WTC11 (cell line): Measurements from ENCODE around the gene ZNF140. TPM values are rescaled to one million over a fixed set of nuclear protein-coding genes. Genes with fewer than 3 reads are reported as not detected.
A peak's percentile ranks its signal among the peaks of the same experiment; 100 is the strongest.

Source experiments
- ATAC-seq: fragments of 200-7000 bp; cut with Tn5 transposase; 2 replicates; pipeline ENCODE4 v1.10.0; 2021; ENCODE audit warnings: mild to moderate bottlenecking, moderate library complexity
- CTCF ChIA-PET: fragments of 300-600 bp; sonication (Branson Sonifier 250); formaldehyde crosslinking; loops from one replicate; lab custom pipeline; 2021; ENCODE audit warnings: antibody characterized with exemption; lab: Charles Lee
- POLR2A ChIA-PET: fragments of 350-600 bp; sonication (Branson Sonifier 250); formaldehyde crosslinking; loops from one replicate; lab custom pipeline; 2021; ENCODE audit warnings: antibody characterized with exemption; lab: Charles Lee
- DNase-seq: peaks from one replicate; pipeline ENCODE4 v3.0.0; 2021; ENCODE audit warnings: low spot score
- H3K27ac Mint-ChIP-seq: 2 replicates; pipeline ENCODE4 v1.8.0; 2021; ENCODE audit warnings: mixed read lengths
- H3K27me3 Mint-ChIP-seq: 2 replicates; pipeline ENCODE4 v1.8.0; 2021; ENCODE audit warnings: low read depth, mild to moderate bottlenecking, moderate library complexity, mixed read lengths
- H3K36me3 Mint-ChIP-seq: 2 replicates; pipeline ENCODE4 v1.8.0; 2021; ENCODE audit warnings: mixed read lengths
- H3K4me1 Mint-ChIP-seq: 2 replicates; pipeline ENCODE4 v1.8.0; 2022; ENCODE audit warnings: mixed read lengths
- H3K4me3 Mint-ChIP-seq: 2 replicates; pipeline ENCODE4 v1.8.0; 2021; ENCODE audit warnings: mild to moderate bottlenecking, moderate library complexity, mixed read lengths
- H3K9me3 Mint-ChIP-seq: 2 replicates; pipeline ENCODE4 v1.8.0; 2021; ENCODE audit warnings: mixed read lengths
- EMX1 ChIP-seq: fragments of 250-450 bp; sonication (Bioruptor Pico); IDR thresholded peaks from 2 replicates; pipeline ENCODE4 v1.8.0; 2021; ENCODE audit warnings: mild to moderate bottlenecking
- GABPB1 ChIP-seq: sonication (generic); formaldehyde crosslinking; IDR thresholded peaks from 2 replicates; pipeline ENCODE4 v1.8.1; 2023; ENCODE audit warnings: mild to moderate bottlenecking, missing genetic modification reagents
- JUN ChIP-seq: sonication (generic); formaldehyde crosslinking; IDR thresholded peaks from 2 replicates; pipeline ENCODE4 v1.8.0; 2023; ENCODE audit warnings: mild to moderate bottlenecking, missing genetic modification reagents
- NR3C1 ChIP-seq: sonication (generic); formaldehyde crosslinking; conservative IDR thresholded peaks from 2 replicates; pipeline ENCODE4 v1.8.1; 2023; ENCODE audit warnings: low read depth, mild to moderate bottlenecking, missing genetic modification reagents
- RELA ChIP-seq: sonication (generic); formaldehyde crosslinking; IDR thresholded peaks from 2 replicates; pipeline ENCODE4 v1.8.1; 2022; ENCODE audit warnings: missing genetic modification reagents, mild to moderate bottlenecking, borderline replicate concordance
- RORB ChIP-seq: fragments of 250-450 bp; sonication (Bioruptor Pico); IDR thresholded peaks from 2 replicates; pipeline ENCODE4 v1.9.0; 2021; ENCODE audit warnings: mild to moderate bottlenecking
- SMAD3 ChIP-seq: sonication (generic); formaldehyde crosslinking; IDR thresholded peaks from 2 replicates; pipeline ENCODE4 v1.8.0; 2022; ENCODE audit warnings: missing genetic modification reagents, mild to moderate bottlenecking, borderline replicate concordance
- SP1 ChIP-seq: sonication (generic); formaldehyde crosslinking; conservative IDR thresholded peaks from 2 replicates; pipeline ENCODE4 v1.8.1; 2022; ENCODE audit warnings: missing genetic modification reagents
- TCF7 ChIP-seq: sonication (generic); formaldehyde crosslinking; IDR thresholded peaks from 2 replicates; pipeline ENCODE4 v1.8.0; 2022; ENCODE audit warnings: mild to moderate bottlenecking, low read depth, missing genetic modification reagents, moderate library complexity
- TP53 ChIP-seq: sonication (generic); formaldehyde crosslinking; IDR thresholded peaks from 2 replicates; pipeline ENCODE4 v1.8.1; 2023; ENCODE audit warnings: mild to moderate bottlenecking, missing genetic modification reagents
- ZNF121 ChIP-seq: sonication (generic); formaldehyde crosslinking; IDR thresholded peaks from 2 replicates; pipeline ENCODE4 v1.8.0; 2023; ENCODE audit warnings: missing genetic modification reagents
- ZNF138 ChIP-seq: sonication (generic); formaldehyde crosslinking; conservative IDR thresholded peaks from 2 replicates; pipeline ENCODE4 v1.8.1; 2022; ENCODE audit warnings: mild to moderate bottlenecking, moderate library complexity, missing genetic modification reagents
- ZNF263 ChIP-seq: sonication (generic); formaldehyde crosslinking; IDR thresholded peaks from 2 replicates; pipeline ENCODE4 v1.8.1; 2022; ENCODE audit warnings: low read depth, mild to moderate bottlenecking, moderate library complexity, missing genetic modification reagents
- ZNF396 ChIP-seq: fragments of 250-450 bp; sonication (Bioruptor Pico); IDR thresholded peaks from 2 replicates; pipeline ENCODE4 v1.8.0; 2021; ENCODE audit warnings: mild to moderate bottlenecking, moderate library complexity, borderline replicate concordance
- ZNF671 ChIP-seq: fragments of 250-450 bp; sonication (Bioruptor Pico); IDR thresholded peaks from 2 replicates; pipeline ENCODE4 v1.8.0; 2021; ENCODE audit warnings: mild to moderate bottlenecking
- total RNA-seq: library from RNA; stranded (reverse); gene quantifications from 3 replicates; pipeline ENCODE4 v1.2.3, GENCODE V29; 2021
- TF ChIP-seq, protein P1 (sequence below): sonication (generic); formaldehyde crosslinking; IDR thresholded peaks from 2 replicates; pipeline ENCODE4 v1.8.1; 2022; ENCODE audit warnings: mild to moderate bottlenecking, missing genetic modification reagents, moderate library complexity, borderline replicate concordance
- TF ChIP-seq, protein P2 (sequence below): fragments of 250-450 bp; sonication (Bioruptor Pico); IDR thresholded peaks from 2 replicates; pipeline ENCODE4 v1.9.0; 2021; ENCODE audit warnings: mild to moderate bottlenecking, borderline replicate concordance
- TF ChIP-seq, protein P3 (sequence below): sonication (generic); formaldehyde crosslinking; IDR thresholded peaks from 2 replicates; pipeline ENCODE4 v1.8.0; 2022; ENCODE audit warnings: mild to moderate bottlenecking, missing genetic modification reagents
- TF ChIP-seq, protein P4 (sequence below): fragments of 250-450 bp; sonication (Bioruptor Pico); conservative IDR thresholded peaks from 2 replicates; pipeline ENCODE4 v1.9.0; 2021; ENCODE audit warnings: mild to moderate bottlenecking

The ZNF140 gene
- total RNA-seq, 1 experiment from 2014 or later, result 10.3 TPM

DNA sequence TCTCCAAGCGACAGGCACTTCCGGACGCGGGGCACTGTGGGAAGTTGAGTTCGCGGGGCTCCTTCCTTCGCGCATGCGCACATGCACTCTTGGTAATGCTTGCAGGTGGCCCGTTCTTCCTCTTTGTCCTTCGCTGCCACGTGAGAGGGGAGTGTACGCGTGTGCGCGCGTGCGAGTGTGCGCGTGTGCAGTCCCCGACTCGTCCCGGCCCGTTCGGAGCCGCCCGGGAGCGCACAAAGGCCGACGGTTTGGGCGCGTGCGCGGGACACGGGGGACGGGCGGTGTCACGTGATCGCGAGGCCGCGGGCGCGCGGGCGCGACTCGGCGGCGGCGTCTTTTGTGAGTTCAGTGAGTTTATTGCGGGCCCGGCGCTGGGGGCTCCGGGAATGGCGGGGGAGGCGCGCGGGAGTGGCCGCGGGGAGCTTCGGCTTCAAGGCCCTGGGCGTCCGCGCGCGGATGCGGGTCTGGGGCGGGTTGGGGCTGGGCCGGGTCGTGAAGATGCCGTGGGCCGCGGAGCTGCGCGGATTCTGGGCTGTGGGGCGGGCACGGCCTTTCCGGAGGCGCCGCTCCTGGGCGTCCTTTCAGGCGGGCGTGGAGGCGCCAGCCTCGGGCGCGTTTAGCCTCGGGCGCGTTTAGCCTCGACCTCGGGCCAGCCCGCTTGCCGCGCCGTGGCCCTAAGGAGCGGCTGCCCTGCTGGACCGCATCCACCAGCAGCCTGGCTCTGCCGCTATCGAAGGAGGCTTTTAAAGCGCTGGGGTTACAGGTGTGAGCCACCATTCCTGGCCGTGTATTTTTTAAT is 43.3 kb upstream of the ZNF140 start, which contains the start of gene ZNF84 (continued):
- TF ChIP-seq EMX1 (CRISPR knock-in tag) (no peak), SP1 (peak; percentile 32; the same call in 1 of the 2 replicates), ZNF671 (no peak), ZNF396 (CRISPR knock-in tag) (no peak), GABPB1 (CRISPR knock-in tag) (peak; percentile 69), JUN (CRISPR knock-in tag) (peak; percentile 22; the same call in 1 of the 2 replicates), RORB (CRISPR knock-in tag) (no peak)
- TF ChIP-seq, protein P1, sequence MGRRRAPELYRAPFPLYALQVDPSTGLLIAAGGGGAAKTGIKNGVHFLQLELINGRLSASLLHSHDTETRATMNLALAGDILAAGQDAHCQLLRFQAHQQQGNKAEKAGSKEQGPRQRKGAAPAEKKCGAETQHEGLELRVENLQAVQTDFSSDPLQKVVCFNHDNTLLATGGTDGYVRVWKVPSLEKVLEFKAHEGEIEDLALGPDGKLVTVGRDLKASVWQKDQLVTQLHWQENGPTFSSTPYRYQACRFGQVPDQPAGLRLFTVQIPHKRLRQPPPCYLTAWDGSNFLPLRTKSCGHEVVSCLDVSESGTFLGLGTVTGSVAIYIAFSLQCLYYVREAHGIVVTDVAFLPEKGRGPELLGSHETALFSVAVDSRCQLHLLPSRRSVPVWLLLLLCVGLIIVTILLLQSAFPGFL (CRISPR knock-in tag), result 0 out of 2 replicates have a peak, but pooled peaks have one; percentile 0
- TF ChIP-seq, protein P2, sequence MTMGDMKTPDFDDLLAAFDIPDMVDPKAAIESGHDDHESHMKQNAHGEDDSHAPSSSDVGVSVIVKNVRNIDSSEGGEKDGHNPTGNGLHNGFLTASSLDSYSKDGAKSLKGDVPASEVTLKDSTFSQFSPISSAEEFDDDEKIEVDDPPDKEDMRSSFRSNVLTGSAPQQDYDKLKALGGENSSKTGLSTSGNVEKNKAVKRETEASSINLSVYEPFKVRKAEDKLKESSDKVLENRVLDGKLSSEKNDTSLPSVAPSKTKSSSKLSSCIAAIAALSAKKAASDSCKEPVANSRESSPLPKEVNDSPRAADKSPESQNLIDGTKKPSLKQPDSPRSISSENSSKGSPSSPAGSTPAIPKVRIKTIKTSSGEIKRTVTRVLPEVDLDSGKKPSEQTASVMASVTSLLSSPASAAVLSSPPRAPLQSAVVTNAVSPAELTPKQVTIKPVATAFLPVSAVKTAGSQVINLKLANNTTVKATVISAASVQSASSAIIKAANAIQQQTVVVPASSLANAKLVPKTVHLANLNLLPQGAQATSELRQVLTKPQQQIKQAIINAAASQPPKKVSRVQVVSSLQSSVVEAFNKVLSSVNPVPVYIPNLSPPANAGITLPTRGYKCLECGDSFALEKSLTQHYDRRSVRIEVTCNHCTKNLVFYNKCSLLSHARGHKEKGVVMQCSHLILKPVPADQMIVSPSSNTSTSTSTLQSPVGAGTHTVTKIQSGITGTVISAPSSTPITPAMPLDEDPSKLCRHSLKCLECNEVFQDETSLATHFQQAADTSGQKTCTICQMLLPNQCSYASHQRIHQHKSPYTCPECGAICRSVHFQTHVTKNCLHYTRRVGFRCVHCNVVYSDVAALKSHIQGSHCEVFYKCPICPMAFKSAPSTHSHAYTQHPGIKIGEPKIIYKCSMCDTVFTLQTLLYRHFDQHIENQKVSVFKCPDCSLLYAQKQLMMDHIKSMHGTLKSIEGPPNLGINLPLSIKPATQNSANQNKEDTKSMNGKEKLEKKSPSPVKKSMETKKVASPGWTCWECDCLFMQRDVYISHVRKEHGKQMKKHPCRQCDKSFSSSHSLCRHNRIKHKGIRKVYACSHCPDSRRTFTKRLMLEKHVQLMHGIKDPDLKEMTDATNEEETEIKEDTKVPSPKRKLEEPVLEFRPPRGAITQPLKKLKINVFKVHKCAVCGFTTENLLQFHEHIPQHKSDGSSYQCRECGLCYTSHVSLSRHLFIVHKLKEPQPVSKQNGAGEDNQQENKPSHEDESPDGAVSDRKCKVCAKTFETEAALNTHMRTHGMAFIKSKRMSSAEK, result no peak
- TF ChIP-seq, protein P3, sequence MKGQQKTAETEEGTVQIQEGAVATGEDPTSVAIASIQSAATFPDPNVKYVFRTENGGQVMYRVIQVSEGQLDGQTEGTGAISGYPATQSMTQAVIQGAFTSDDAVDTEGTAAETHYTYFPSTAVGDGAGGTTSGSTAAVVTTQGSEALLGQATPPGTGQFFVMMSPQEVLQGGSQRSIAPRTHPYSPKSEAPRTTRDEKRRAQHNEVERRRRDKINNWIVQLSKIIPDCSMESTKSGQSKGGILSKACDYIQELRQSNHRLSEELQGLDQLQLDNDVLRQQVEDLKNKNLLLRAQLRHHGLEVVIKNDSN (CRISPR knock-in tag), result peak; percentile 95
- TF ChIP-seq, protein P4, sequence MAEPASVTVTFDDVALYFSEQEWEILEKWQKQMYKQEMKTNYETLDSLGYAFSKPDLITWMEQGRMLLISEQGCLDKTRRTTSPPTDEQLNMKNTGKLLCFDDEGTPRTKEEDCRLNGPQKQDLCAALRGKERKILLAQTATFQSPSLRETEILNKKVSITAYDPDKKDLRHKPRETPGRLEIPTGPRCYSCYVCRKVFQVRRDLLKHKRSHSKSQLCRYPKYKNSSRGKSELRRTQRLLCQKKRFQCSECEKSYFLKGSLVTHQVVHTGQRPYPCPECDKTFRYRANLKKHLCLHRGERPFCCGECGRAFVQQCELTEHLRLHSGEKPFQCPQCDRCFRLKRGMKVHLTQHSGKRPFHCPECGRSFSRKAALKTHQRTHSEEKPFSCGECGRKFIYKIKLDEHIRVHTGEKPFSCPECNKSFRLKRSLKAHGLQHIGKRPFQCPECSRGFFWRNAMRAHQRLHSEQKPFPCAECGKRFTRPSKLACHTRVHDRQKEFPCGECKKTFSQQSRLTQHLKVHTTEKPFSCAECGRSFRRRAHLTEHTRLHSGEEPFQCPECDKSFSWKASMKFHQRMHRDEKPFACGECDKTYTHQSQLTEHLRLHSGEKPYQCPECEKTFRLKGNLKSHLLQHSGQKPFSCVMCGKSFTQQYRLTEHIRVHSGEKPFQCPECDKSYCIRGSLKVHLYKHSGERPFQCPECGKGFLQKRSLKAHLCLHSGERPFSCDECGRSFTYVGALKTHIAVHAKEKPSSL (CRISPR knock-in tag), result no peak

DNA sequence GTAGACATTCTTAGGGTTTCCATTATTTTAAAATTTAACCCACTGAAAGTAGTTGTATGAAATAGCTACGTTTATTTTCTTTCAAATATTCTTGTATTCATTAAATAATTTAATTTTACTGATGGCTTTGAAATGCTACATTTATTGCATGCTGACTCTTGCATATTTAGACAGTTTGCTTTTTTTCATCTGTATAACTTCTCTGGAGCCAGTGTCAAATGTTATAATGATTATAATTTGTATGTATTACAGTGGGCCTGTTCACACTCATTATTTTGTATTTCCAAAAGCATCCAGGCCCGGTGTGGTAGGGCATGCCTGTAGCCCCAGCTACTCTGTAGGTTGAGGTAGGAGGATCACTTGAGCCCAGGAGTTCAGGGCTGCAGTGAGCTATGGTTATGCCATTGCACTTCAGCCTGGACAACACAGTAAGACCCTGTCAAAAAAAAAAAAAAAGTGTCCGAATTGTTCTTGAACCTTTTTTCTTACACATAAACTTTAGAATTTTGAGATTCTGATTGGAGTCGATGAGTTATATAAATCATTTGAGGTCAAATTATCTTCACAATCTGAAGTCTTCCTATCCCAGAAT is 42.5 kb upstream of the ZNF140 start:
- CTCF ChIA-PET, result interaction anchor here (0.5 to 1.1 kb wide), 3 partner anchors 22 to 143 kb away, joined by 3 to 5 read pairs (median 3); partner anchors contain the start of gene ZNF268
- H3K36me3 Mint-ChIP-seq, result peaks cover 41% of the 10 kb centered on the region
- H3K27ac Mint-ChIP-seq, result no peak overlapping the region; the same call in 1 of the 2 replicates
- H3K4me3 Mint-ChIP-seq, result peak overlapping the region; percentile 92
- ATAC-seq (no peak), DNase-seq (no peak)
- no peak for TF ChIP-seq SP1
- no peak for TF ChIP-seq ZNF138
- no peak for TF ChIP-seq RELA (CRISPR knock-in tag)
- no peak for TF ChIP-seq TCF7
- no peak for TF ChIP-seq NR3C1 (CRISPR knock-in tag)
- TF ChIP-seq TP53, result no peak
- no peak for TF ChIP-seq ZNF263 (CRISPR knock-in tag)
- TF ChIP-seq SMAD3, result no peak
- TF ChIP-seq ZNF121 (CRISPR knock-in tag), result peak; percentile 71; the same call in 1 of the 2 replicates
- H3K27me3 Mint-ChIP-seq, result peaks cover 17% of the 10 kb centered on the region
- H3K4me1 Mint-ChIP-seq, result no peaks in the 10 kb centered on the region
- peaks cover 46% of the 10 kb centered on the region for H3K9me3 Mint-ChIP-seq
- POLR2A ChIA-PET, result interaction anchor here (1.3 to 1.6 kb wide), 2 partner anchors 42 to 51 kb away, joined by 3 to 4 read pairs; no protein-coding TSS in a partner anchor
